IPS DF 19.7 (cell line): Measurements from ENCODE around the gene KIF26B.
"Not testable (repeated sequence)": the region's sequence is repeated elsewhere in the genome, so short reads cannot be mapped to it uniquely, and the experiment has no call there.

Source experiments
- DNase-seq: peaks from one replicate; pipeline ENCODE4 v3.0.0-alpha.2; 2013; ENCODE audit warnings: low read depth, low spot score

Gene KIF26B

DNA sequence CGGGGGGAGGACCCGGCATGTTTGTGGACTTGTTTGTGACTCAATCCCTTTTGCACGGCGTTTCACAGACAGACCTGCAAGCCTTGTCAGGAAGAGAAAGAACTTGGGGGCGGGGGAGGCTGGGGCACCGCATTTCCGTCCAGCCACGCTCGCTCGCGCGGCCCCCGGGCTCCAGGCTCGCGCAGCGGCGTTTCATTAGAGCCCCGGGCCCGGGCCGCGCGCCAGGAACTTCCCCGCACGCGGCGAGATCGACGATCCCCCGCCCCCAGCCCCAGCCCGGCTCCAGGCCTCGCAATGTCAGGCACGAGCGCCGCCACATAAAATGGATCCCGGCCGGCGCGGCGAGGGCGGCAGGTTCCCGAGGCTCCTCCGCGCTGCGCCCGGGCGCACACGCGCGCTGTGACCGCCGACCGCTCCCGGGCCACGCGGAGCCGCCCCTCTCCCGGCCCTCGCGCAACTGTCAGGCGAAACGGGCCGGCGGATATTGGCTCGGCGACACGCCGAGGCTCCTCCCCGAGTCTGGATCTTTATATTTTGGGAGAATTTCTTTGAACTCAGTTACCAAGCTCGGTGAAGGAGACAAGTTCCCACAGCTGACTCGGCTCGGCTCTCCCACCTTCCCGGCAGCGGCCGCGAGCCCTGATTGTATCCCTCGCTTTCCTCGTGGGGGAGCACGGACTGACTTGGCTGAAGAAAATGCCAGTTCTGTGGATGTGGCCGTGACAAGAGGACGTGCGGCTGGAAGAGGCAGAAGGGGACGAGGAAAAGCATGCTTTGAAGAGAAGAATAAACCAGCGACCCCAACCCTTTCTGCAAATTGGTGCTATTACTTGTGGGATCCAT lies at the start of gene KIF26B:
Gene KIF26B, plus strand, starts transcription at position 557 of the 843 bp plus-strand sequence. CDS start 440 bp downstream, outside the sequence.
- DNase-seq = no peak

DNA sequence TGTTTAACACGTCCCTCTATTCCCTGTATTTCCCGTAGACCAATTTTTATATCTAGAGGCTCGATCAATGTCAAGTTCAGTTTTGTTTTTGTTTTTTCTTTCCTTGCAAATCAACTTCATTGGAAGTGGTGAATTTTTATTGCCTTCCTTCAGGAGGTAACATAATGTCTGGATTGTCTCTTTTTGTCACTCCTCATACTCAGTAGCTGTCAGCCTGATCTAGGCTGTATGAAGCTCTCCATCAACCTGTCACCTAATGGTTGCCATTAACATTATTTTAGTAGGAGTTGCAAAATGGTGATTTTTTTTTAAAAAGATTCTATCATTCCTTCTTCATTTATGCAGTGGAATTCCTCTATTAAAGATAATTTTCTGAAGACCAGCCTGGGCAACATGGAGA lies 49.7 kb upstream of the KIF26B start:
- DNase-seq = no peak

DNA sequence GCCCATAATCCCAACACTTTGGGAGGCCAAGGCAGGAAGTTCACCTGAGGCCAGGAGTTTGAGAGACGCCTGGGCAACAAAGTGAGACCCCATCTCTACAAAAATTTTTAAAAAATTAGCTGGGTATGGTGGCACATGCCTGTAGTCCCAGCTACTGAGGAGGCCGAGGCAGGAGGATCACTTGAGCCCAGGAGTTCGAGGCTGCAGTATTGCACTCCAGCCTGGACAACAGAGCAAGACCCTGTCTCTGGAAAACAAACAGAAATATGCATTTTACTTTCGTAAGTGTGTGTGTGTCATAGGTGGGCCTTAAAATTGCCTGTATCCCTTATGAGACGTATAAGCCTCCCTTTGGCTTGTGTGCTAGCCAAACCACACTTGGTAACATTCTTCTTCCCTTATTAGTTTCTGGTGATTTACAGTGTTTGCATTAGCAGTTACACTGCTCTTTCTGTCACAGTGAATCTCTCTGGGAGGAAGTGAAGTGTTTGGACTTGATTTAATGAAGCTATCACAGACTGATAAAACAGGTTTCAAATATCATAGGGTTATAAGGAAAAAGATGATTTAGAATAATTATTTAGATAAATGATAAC lies 48.9 kb upstream of the KIF26B start:
- DNase-seq = no peak

DNA sequence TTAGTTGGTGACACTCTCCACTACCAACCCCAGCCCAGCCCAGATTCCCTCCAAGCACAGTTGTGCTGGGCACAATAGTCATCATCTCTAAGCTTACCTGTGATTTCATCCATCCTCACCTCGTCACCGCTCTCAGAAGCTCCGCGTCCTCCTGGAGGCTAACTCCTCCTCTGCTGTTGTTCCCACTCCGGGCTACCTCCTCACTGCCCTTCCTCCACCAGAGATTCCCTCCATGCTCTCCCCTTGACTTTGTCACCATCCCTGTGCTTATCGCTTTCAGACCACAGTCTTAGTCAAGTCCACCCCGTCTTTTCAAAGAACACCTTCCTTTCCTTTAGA lies 47.0 kb upstream of the KIF26B start:
- no peak for DNase-seq

DNA sequence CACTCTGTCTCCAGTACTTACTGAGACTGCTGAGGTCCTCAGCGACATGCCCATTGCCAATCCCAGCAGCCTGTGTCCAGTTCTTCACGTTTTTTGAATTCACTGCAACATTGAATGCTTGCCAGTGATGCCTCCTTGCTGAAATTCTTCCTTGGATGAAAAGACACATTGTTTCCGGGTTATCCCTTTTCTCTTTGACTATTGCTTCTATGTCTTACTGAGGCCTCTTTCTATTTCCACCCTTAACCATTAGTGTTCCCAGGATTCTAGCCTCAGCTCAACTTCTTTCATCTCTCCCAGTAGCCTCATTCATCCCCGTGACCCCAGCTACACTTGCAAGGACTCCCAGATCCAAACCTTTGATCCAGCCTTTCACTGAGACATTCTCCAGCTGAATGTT lies 46.5 kb upstream of the KIF26B start:
- DNase-seq = no peak

DNA sequence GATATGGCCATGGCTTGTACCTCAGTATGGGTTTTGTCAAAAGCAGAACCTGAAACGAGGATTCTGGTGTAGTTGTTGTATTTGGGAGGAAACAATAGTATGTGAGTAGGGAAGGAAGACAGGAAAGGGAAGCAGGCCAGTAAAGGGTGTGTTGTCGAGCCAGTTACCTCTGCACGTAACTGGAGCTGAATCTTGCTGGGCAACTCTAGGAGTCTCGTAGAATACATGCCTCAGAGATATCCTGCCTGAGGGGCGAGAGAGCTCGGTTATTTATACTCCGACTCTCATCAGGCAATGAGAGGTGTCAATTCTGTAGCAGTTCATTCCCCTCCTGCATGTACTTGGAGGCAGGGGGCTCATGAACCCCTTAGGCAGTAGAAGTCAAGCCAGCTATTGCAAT lies 45.9 kb upstream of the KIF26B start:
- DNase-seq = no peak

DNA sequence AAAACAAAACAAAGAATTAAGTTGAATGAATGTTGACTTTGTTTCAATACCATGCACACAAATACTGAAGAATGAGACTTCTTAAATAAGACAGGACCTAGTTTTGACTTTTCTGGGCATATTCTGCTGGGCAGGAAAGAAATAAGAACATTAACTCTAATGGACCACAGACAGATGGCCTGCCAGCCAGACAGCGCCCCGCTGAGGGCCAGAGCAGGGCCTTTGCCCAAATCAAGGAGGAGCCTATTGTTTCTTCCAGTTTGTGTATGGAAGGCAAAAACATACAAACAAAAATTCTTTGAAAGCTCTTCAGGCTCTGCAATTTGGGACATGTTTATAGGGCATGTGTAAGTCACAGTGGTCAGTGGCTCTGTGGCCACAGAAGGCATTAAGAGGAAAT lies 44.4 kb upstream of the KIF26B start:
- no peak for DNase-seq

DNA sequence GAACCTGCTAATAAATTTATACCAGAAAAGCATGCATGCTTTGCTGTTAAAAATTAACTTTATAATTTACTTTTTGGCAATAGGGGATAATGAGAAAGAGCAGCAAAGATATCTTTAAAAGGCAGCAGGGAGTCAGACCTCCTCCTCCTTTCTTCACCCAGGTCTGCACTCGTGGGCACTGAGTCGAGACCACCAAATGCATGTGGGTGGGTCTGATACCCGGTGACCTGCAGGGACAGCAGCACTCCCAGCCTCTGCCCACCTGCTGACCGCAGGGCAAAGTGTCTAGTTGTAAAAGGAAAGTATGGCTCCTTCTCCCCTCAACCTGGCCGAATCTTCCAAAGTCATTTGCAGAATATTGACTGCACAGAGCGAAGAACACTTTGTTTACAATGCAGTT lies 43.7 kb upstream of the KIF26B start:
- DNase-seq = no peak

DNA sequence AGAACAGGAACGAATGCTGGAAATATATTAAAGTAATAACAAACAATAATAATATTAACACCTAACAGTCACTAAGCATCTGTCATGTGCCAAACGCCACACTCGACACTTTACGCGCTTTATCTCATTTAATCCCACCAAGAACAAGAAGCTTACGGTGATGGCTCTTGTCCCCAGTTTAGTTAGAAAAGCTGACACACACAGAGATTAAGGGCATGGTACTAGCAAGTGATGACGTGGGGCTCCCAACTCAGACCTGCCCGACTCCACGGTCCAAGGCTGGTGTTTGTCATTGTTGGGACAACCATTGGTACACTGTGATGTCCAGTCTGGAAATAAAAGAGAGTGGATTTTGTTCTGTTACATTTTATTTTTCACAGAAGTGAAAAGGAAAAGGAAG lies 41.1 kb upstream of the KIF26B start:
- DNase-seq = no peak

DNA sequence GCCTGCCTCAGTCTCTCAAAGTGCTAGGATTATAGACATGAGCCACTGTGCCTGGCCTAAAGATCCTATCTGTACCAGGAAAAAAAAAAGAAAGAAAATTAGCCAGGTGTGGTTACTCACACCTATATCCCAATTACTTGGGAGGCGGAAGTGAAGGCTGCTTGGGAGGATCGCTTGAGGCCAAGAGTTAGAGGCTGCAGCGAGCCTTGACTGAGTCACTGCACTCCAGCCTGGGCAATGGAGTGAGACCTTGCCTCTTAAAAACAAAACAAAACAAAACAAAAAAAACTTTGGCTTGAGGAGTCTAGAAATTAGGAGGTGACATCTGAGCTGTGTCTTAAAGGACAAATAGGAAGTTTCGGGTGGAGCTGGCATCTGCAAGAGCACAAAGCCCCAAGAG lies 38.7 kb upstream of the KIF26B start:
- DNase-seq = no peak

DNA sequence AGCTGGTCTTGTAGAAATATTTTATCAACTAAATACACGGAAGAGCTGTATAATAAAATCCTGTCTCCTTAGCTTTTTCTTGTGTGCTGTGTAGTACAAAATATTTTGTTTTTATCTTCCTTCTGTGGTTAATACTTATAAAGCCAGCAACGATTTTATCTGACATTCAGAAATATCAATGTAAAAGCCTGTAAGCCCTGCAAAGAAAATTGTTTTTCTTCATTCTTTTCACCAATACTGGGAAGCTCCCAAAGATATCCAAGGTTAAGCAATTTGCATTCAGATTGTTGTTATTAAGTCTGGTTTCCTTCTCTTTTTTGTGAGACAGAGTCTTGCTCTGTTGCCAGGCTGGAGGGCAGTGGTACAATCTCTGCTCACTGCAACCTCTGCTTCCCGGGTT lies 38.0 kb upstream of the KIF26B start:
- no peak for DNase-seq

DNA sequence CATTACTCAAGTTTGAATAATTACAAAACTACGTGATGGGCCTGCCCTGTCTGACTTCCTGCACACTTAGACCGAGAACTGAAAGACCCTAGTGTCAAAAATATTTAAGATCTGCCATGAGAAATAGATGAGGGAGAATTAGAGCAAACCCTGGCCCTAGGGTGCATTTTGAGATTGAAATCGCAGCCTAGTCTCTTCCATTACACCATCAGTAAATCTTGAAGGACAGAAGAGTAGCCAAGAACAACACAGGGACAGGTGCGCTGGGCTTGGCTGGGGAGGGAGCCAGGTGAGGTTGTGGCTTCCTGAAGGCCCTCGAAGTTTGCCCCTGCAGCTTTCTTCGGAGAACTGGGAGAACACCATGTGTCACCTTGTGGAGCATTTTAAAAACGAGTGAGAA lies 36.7 kb upstream of the KIF26B start:
- no peak for DNase-seq

DNA sequence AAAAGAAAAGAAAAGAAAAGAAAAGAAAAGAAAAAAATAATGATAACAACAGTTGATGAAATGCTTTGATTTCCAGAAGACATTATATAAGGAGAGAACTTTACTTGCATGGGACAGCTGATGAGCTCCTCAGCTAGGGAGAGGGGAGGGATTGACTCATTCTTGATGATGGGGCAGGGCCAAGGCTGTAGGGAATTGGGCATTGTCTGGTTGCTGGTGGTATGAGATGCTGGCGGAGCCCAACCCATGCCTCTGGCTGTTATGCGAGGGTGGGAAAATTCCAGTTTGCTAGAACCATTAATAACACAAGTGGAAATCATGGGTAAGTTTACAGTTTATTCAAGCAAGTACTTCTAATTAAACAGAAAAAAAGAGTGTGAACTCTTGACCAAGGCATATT lies 36.0 kb upstream of the KIF26B start:
- no peak for DNase-seq

DNA sequence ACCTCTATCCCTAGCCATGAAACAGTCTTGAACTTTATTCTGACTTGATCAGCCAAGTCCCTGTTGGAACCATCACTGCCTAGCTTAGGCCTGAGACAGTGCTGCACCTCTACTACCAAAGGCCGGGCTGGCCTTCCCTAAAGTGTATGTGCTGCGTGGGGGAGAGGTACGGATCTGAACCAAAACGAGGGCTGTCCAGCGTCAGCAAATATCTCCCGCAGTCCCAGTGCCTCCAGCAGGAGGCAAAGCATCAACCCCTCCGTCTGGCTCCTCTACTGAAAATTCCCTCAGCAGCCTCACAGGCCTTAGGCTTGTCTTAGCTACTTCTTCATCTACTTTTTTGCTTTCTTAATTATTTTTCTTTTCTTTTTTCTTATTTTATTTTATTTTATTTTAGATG lies 33.3 kb upstream of the KIF26B start:
- DNase-seq = no peak

DNA sequence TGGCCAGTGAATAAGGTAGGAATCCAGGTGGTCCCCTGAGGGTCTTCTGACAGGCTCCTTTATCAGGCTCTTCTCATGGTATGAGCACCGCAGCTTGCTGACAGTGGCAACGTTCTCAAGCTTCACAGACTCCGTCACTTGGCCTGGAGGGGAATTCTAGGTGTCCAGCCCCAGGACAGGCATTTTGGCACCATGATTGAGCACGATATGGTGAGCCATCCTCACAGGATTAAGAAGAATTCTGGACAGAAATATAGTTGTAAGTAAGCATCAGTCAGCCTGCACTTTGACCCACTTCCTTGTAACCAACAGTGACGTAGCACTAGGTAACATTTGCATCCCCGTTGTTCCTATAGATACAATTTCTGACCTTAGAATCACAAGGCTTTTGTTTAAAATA lies 30.5 kb upstream of the KIF26B start:
- DNase-seq = no peak

DNA sequence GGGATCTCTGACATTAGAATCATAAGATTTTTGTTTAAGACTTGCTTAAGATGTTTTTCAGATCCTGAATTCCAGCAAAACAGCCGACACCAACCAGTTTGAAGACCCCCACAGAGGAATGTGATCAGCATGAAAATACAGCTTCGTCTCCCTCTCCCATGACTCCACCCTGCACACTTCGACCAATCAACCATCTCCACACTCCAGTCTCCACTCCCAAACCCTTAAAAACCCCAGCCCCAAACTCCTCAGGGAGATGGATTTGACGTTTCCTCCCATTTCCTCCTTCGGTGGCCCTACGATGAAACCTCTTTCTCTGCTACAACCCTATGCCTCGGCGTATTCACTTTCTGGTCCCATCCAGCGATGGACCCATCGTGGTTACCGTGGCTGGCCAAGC lies 30.1 kb upstream of the KIF26B start:
- DNase-seq = no peak

DNA sequence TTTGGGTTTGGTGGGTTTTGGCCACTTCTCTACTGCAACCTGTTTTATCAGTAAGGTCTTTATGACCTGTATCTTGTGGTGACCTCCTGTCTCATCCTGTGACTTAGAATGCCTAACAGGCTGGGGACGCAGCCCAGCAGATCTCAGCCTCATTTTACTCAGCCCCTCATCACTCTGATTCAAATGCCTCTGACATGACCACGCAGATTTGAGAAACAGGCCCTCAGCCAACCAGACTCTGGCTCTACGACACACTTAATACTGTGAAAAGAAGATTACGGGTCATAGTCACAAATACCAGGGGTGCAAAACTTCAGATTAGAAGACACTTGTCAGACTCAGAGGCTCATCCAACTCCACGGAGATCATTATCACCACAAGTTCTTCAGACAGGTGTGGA lies 28.3 kb upstream of the KIF26B start:
- no peak for DNase-seq

DNA sequence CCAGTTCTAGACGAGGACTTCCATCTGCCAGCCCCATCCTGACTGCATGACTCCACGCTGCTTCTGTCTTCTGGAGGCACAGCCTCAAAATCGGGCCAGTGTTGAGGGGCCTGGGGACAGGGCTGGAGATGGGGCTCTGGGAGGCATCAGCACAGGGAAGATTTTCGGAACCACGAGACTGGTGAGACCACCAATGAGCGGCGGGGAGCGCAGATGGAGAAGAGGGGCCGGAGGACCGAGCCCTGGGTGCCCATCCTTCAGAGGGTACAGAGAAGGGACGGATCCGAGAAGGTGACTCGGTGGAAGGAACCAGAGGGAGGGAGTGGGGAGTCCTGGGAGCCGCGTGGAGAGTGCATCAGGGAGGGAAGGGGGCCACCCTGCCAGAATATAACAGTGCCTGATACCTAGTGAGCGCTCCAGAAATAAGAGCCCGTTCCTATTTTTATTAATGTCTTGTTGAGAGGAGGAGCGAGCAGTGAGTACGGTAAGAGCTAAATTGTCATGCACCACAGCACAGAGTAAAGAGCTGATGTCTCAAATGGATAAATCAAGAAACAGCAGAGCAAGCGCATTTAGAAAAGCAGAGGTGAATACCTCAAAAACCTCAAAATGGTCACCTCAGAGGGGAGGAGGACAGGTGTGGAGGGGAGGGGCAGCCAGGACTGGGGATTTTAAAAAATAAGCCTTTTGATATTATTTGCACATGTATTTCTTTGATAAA lies 26.2 kb upstream of the KIF26B start:
- no peak for DNase-seq

DNA sequence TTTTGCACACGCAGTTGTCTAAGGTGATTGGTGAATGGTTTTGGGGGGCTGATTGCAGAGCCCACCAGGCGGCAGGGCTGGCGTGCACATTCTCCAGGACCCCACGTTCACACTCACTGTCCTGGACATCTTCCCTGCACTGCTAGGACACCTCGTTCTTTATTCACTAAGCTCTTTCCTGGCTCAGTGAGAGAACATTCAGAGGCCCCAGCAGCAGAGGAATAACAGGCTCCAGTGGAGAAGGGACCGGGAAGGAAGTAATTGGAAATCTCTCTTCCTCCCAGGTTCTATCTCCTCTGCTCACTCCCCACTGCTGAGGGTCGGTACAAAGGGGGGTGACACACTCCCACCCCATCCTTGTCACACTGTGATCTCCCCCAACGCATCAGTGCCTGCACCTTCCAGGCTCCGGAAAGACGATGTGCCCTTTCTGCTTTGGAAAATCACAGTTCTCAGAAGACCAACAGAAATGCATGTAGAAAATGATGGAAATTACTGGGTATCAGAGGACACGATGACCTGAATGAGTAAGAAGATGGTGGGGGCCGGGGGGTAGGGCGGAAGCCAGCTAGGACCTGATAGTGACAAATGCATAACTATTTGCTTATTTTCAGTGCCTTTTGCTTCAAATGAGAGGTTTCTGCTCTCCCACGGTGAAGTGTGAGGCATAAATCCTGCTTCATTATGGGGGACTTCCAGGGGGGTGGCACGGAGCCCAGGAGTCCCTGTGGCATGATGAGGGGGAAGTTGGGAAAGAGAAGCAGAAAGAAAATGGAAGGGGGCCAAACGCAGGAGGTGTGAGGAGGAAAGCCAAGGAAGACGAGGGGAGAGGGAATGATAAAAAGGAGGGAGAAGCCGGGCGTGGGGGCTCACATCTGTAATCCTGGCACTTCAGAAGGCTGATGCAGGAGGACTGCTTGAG lies 25.2 kb upstream of the KIF26B start:
- DNase-seq = no peak

DNA sequence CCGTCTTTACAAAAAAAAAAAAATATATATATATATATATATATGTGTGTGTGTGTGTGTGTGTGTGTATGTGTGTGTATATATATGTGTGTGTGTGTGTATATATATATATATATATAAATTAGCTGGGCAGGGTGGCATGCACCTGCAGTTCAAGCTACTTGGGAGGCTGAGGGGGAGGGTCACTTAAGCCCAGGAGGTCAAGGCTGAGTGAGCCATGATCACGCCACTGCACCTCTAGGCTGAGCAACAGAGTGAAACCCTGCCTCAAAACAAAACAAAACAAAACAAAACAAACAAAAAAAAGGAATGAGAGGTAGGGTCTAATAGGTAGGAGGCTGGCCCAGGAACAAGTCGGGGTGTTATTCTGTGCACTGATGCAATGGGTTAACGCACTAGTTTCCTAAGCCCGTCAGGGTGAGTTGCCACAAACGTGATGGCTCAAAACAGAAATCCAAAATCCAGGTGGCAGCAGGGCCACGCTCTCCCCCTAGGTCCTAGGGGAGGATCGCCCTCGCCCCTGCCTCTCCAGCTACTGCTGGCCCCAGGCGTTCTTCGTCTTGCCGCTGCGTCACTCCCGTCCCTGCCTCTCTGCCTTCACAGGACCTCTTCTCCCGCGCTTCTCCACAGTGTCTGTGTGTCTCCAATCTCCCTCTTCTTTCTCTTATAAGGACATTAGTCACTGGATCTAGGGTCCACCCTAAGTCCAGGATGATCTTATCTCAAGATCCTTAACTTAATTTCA lies 24.3 kb upstream of the KIF26B start:
- DNase-seq = not testable (repeated sequence)

DNA sequence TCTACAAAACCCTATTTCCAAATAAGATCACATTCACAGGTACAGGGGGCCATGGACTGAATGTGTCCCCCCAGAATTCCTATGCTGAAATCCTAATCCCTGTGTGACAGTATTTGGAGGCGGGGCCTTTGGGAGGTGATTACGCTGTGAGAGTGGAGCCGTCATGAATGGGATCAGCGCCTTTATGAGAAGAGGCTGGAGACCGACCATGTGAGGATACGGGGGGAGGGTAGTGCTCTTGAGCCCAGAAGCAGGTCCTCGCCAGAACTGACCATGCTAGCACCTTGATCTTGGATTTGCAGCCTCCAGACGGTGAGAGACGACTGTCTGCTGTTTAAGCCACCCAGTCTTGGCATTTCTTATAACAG lies 23.8 kb upstream of the KIF26B start:
- DNase-seq = no peak
